HG02870 (cell line): ENCODE measurements around the gene ATP8A2.
"Not testable (repeated sequence)": the region's sequence is repeated elsewhere in the genome, so short reads cannot be mapped to it uniquely, and the experiment has no call there.

Experiments used
- ATAC-seq: cut with Tn5 transposase; IDR thresholded peaks from one replicate; pipeline ENCODE4 v1.9.1; 2021; ENCODE audit warnings: mild to moderate bottlenecking, moderate library complexity; ENCODE audit not compliant: unreplicated experiment

Gene ATP8A2

DNA sequence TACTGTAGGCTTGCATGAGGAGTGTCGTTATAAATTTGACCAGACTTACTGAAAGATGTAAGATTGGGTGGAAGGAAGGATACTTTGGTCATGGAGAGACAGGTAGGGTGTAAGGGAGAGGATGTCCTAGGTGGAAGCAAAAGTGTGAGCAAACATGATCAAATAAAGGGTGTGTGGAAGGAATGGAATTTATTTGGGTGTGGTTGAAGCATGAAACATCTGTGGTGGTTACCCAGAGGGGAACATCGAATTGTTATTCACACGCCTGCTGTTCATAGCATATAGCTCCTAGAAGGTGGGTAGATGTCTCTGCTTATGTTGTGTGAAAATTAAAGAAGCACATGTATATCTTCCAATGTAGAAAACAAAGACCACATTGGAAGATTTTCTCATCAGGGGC is 157.7 kb downstream of the ATP8A2 start:
- ATAC-seq: no peak

DNA sequence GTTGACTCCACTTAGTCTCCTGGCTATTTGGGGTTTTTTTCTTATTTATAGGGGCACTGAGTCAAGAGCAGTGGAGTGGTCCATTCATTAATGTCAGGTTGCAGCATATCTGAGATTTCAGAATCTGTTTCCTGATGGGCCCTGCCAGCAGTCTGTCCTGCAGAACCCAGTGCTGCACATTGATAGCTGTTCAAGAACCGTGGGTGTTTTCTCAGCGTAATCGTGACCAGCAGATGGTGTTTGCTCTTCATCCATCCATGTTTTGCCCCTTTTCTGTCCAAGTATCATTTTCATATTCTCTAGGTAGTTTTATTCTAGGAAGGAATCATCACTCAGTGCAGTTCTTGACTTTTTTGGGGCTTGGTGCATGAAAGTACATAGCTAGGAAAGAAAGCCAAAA is 166.5 kb downstream of the ATP8A2 start:
- ATAC-seq: no peak

DNA sequence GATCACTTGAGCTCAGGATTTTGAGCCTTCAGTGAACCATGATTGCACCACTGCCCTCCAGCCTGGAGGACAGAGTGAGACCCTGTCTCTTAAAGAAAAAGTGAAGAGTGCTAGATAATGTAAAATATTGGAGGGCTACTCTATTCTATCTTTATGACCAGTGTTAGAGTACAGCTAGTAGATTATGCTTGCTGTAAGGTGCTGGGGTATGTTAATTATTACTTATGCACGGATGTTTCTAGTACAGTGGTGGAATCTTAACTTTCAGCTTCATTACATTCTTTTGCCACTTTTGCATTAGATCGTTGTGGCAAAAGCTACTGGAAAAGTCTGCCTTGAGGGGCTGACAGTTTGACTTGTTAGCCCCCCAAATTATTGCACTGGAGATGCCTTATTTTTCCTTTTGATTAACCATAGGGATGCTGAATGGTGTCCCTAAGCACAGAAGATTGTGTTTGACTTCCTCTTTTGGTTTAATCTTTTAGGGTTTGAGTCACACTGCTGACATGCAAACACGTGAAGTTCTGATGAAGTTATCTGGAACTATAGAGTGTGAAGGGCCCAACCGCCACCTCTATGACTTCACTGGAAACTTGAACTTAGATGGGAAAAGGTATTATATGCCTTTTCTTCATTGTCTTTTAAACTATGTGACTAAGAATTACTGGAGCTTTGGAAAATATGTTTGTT is 169.8 kb downstream of the ATP8A2 start:
- no peak for ATAC-seq

DNA sequence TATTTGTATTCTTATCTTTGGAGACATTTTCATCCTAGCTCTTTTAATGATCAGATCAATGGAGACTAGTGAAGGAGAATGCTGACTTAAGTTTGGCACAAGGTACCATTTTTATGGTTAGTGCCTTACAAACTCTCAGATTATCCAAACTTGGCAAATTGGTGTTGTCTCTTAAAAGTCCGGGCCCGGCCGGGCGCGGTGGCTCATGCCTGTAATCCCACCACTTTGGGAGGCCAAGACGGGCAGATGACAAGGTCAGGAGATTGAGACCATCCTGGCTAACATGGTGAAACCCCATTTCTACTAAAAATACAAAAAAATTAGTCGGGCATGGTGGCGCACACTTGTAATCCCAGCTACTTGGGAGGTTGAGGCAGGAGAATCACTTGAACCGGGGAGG is 177.2 kb downstream of the ATP8A2 start:
- not testable (repeated sequence) for ATAC-seq

- ATAC-seq: no peak
Measured at GRCh38 chr13:25561812-25562211, 190.0 kb downstream of the ATP8A2 start.

DNA sequence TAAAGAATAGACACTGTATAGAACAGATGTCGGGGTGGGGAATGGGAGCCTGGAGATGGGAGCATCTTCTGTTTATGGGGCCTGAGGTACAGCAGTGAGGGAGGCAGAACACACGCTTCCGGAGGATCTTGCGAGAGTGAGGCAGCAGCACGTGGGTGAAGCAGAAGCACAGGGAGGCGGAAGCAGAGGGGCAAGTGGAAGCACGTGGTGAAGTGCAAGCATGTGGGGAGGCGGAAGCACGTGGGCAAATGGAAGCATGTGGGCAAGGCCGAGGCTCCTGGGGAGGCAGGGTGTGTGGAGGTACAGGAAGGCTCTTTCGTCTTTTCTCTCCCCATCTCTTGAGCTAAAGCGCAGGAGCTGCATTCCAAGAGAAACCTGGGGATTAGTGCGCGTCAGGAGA is 198.4 kb downstream of the ATP8A2 start:
- no peak for ATAC-seq

DNA sequence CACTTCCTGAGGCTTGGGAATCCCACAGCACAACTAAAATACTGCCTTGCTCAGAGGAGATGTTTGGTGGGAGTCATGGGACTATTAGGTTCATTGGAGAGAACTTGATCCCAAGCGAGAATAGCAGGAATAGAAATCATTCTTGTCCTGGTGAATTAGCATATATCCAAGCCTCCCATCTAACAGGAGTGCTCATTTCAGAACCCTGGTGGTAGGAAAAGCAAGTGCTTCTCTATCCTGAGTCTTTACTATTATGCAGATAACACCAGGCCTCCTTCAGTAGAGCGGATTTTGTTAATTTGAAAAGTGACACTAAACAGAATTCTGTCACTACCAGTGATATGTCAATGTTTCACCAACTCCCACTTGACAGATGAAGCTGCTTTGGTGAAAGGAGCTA is 199.5 kb downstream of the ATP8A2 start:
- ATAC-seq: no peak

DNA sequence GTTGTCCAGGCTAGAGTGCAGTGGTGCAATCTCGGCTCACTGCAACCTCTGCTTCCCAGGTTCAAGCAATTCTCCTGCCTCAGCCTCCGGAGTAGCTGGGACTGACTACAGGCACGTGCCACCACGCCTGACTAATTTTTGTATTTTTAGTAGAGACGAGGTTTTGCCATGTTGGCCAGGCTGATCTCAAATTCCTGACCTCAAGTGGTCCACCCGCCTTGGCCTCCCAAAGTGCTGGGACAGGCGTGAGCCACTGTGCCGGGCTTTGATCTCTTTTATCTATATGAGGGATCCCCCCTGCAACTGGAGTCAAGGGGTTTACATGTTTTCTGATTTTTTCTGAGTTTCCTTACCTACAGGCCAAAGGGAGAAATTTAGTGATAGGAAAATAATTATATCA is 200.4 kb downstream of the ATP8A2 start:
- not testable (repeated sequence) for ATAC-seq

DNA sequence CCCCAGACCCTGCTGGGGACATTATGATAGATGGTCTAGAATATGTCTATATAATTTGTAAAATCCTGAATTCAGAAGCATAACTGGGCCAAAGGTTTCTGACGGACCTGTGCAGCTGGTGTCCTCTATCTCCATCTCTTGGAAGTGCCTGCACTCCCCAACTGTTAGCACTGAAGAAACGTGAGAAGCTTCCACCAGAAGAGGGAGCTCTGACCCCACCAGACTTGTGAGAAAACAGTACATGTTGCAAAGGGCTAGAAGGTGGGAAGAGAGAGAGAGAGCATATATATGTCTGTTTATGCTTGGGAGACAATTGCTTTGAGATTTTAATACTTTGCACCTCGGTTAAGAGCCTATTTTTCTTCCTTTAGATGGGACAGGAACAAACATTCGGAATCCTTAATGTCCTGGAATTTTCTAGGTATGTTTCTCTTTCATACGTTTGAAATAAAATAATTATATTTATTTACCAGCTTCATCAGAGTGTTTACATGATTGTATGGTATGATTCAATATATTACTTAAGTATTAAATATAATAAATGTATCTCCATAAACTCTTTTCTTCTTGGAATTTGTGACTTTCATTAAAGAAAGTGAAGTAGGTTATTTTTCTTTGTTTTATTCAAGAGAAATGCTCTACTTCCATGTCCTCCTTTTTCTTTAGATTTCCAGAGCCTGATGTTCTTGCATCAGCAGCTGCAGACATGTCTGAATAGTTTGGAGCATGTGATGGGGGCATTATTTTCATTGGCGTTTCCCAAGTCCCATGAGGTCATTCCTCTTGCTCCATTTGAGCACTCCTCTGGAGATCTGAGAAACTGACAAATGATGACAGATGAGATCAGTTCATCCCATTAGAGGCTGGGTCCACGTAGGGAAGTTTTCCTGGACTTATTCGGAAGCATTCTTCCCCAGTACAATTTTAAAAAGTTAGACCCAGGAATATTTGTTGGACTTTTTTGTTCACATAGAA is 202.9 kb downstream of the ATP8A2 start:
- peak; percentile 67 for ATAC-seq

- no peak for ATAC-seq
Measured at GRCh38 chr13:25575562-25575961, 203.8 kb downstream of the ATP8A2 start.

DNA sequence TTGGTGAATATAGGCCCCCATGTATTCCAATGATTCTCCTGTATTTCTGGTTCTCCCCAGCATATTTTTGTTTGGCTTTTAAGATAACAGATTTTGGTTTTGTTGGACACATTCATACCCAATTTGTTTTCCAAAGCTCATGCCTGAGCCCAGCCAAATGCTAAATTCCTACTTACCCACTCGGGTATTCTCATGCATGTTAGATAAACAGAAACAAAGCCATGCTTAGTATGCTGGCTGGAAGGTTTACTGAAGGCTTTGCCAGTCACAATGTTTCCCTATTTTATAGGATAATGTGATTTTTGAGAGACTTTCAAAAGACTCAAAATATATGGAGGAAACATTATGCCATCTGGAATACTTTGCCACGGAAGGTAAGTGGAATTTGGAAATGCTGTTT is 206.8 kb downstream of the ATP8A2 start:
- no peak for ATAC-seq

DNA sequence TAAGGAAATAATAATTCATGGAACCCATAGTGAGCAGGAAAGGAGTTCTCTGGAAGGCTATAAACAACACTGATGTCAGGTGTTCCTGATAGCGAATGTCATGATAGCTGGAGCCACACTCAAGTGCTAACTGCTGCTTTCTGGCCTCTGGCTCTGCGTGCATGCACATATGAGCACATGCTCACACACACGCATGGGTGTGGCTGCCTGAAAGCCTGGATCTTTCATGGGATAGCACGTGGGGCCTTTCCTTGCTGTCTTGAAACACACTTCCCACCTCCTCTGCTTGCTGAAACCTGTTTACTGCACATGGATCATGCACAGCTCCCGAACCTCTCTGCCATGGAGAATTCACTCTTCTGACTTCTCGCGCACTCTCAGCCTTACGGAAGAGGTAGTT is 207.4 kb downstream of the ATP8A2 start:
- ATAC-seq: no peak

DNA sequence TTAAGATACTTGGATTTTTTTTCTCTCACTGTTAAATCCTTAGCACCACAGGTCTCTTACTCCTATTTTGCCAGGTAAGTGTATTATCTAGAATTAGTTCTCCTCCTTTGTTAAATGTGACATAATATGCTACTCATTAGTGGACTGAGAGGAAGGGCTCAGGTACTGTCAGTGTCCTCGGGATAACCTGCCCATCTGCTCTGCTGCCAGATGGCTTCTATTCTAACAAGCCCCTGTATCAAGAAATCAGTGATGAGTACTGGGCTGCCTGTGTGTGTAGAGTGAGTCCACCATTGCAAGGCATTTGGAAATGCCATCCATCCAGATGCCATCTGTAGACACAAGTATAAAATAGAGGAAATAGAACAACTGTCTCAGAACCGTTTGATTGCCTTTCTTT is 209.6 kb downstream of the ATP8A2 start:
- no peak for ATAC-seq

GRCh38 chr13:25584087-25584486 is 212.3 kb downstream of the ATP8A2 start:
- ATAC-seq: no peak

DNA sequence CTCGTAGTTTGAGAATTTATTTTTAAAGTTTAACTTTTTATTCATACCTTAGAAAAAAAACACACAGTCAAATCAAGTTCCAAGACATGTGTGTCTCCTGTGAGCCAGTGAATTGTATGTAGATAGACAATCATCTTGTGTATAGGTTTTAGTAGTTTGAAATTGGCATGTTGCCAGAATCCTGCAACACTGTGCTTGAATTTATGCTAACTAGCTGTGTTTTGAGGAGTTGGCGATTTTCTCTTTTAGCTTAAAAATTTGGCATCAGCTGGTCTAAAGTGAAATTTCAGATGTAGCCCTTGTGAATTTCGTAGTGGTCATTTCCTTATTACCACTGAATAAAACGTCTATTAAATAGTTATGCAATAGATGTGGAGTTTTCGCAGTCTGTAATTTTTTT is 213.2 kb downstream of the ATP8A2 start:
- no peak for ATAC-seq

DNA sequence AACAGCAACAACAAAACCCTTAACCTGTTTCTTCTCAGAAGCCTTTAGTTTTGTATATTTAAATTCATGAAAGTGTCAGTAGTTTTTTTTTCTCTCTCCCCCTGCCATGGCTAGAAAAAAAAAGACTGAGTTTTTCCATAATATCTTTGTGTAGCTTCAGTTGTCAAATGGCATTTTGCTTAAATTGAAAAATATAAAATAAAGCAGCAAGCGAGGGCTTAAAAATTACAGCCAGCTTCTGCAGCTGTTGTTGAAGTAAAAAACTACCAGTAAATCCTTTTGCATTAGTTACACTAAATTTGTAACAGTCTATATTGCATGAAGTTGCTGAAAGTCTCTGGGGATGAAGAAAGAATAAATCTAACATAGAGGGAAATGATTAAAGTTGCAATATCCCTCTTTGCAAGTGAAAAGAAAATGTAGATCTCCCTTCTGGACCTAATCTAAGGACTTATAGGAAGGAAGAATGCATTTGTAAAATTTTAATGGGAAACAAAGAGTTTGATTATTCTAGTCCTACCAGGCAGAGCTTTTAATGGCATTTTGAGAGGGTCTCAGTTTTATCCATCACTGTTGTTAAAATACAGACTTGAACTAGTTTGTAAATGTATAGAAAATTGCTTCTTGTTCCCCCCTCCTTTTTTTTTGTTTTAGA is 215.7 kb downstream of the ATP8A2 start:
- no peak for ATAC-seq

- no peak for ATAC-seq
Measured at GRCh38 chr13:25588336-25589060, 216.7 kb downstream of the ATP8A2 start.

- ATAC-seq: no peak
Measured at GRCh38 chr13:25598421-25598820, 226.6 kb downstream of the ATP8A2 start.

DNA sequence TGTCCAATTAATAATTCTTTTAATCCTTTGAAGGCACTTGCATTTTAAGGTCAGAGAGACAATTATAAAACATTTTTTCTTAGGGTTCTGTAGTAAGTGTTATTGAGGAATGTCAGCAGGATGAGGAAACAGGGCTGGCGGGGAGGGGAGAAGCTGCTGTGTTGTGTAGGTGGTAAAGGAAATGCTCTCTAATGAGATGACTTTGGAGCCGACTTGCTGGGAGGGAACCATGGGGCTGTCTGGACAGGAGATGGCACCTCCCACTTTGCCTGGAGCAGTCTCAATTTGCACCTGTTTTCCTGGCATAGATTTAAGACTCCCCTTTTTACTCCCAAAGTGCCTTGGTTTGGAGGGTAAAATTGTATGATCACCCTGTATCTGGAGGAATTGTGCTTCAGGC is 230.4 kb downstream of the ATP8A2 start:
- ATAC-seq: no peak

DNA sequence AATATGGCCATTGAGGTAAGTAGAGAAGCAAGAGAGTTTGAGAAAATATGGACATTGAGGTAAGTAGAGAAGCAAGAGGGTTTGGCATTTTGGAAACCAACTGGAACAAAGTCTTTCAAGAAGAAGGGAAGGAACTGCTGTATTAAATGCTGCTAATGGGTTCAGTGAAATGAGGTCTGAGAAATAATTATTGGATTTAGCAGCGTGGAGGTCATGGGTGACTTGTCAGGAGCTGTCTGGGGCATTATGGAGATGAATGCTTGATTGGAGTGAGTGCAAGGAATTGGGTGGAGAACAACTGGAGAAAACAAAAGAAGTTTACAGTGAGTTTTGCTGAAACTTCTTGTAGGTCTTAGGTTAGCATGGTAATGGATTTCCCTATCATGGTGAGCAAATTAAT is 232.3 kb downstream of the ATP8A2 start:
- no peak for ATAC-seq

- no peak for ATAC-seq
Measured at GRCh38 chr13:25607096-25607495, 235.3 kb downstream of the ATP8A2 start.
